ENCODE data around the gene DNMBP. TPM values are rescaled to one million over a fixed set of nuclear protein-coding genes. Genes with fewer than 3 reads are reported as not detected.

Gene DNMBP
- total and polyA plus RNA-seq, 2 of the 8 experiments (the other 6 are each of a cell fraction or from before 2014, with no cell fraction given), result 19.1 to 26.4 TPM

GRCh38 chr10:99944860-99945259 is 64.9 kb downstream of the DNMBP start:
- Histone ChIP-seq H3K14ac (ENCODE audit: insufficient read length) (no peak overlapping the region), H3K36me3 (ENCODE audit: control insufficient read depth in 2 of 4, insufficient read depth in 4 of 4, low read length in 3 of 4) (no peaks in the 10 kb centered on the region), H3K27ac (ENCODE audit: low read depth, low read length) (no peak overlapping the region), H3K56ac (replicated peaks; ENCODE audit: insufficient read length, low read depth, low read length) (no peak overlapping the region), H4K8ac (ENCODE audit: extremely low read depth, insufficient read depth, low read length) (no peak overlapping the region), H2BK12ac (ENCODE audit: low read depth, low read length) (no peak overlapping the region), H3K9ac (replicated peaks in 1 of 4; ENCODE audit: extremely low read depth in 1 of 4, low read depth in 3 of 4, low read length in 3 of 4) (no peak overlapping the region), H3K4me2 (ENCODE audit: insufficient read depth in 1 of 2, low read depth in 2 of 2, low read length in 2 of 2) (no peak overlapping the region), H3K18ac (ENCODE audit: extremely low read depth, low read length) (no peak overlapping the region), H2BK5ac (ENCODE audit: low read depth, low read length) (no peak overlapping the region), H3K9me3 (ENCODE audit: insufficient read depth in 2 of 2, low read depth in 1 of 2, low read length in 1 of 2) (peaks cover 6 to 7% of the 10 kb centered on the region in 2 experiments; a peak in 1 of 4 replicates), H4K20me1 (replicated peaks in 1 of 2; ENCODE audit: control insufficient read depth in 1 of 2, insufficient read depth in 2 of 2, low read length in 2 of 2) (no peaks in the 10 kb centered on the region), H2AK5ac (ENCODE audit: low read depth, low read length) (no peak overlapping the region), H4K91ac (replicated peaks; ENCODE audit: insufficient read length, low read length) (no peak overlapping the region), H3K79me2 (ENCODE audit: control insufficient read depth in 1 of 2, insufficient read depth in 2 of 2, low read length in 2 of 2) (no peaks in the 10 kb centered on the region), H3K27me3 (replicated peaks in 1 of 4; ENCODE audit: control insufficient read depth in 3 of 4, extremely low read depth in 1 of 4, insufficient read depth in 3 of 4, low read length in 3 of 4) (no peaks in the 10 kb centered on the region), H2BK20ac (ENCODE audit: low read length) (no peak overlapping the region), H3K4me3 (ENCODE audit: extremely low read depth in 1 of 4, insufficient read depth in 2 of 4, low read depth in 3 of 4, low read length in 4 of 4) (no peak overlapping the region), H2BK120ac (replicated peaks; ENCODE audit: low read depth, low read length) (no peak overlapping the region), H3K79me1 (ENCODE audit: low read depth, low read length) (no peaks in the 10 kb centered on the region), H3K23ac (ENCODE audit: insufficient read length) (no peak overlapping the region), H4K5ac (ENCODE audit: insufficient read length, low read depth, low read length) (no peak overlapping the region), H2BK15ac (ENCODE audit: low read length) (no peak overlapping the region), H3K4me1 (replicated peaks in 1 of 4; ENCODE audit: control insufficient read depth in 3 of 4, insufficient read depth in 4 of 4, low read length in 3 of 4) (peaks cover 0 to 4% (median 0%) of the 10 kb centered on the region in 4 experiments; a peak in 1 of 7 replicates), H2AFZ (ENCODE audit: low read length) (no peak overlapping the region), H3K23me2 (ENCODE audit: low read depth, low read length) (no peaks in the 10 kb centered on the region), H3K4ac (replicated peaks; ENCODE audit: insufficient read length, low read depth, low read length) (no peak overlapping the region)
- FAIRE-seq (no peak), DNase-seq (ENCODE audit: low read depth in 1 of 2, low spot score in 2 of 2) (no peak)
- WGBS, 2 experiments (ENCODE audit: extremely low coverage in 1 of 2, insufficient coverage in 1 of 2, insufficient read length in 1 of 2, insufficient replicate concordance in 2 of 2, low coverage in 1 of 2, low lambda C conversion rate in 2 of 2, missing lambda C conversion rate in 1 of 2), result 98% methylated on average over 2 of the region's 2 CpGs; no CpG with 5 or more reads in 1 of the 2 experiments
- no peak for TF ChIP-seq EP300 (IDR thresholded peaks at IDR 0.05; ENCODE audit: borderline replicate concordance in 1 of 2, low read depth in 2 of 2, low read length in 2 of 2)
- TF ChIP-seq ASH2L (IDR thresholded peaks at IDR 0.05; ENCODE audit: low read length), result no peak
- no peak for TF ChIP-seq KDM5A (IDR thresholded peaks at IDR 0.05; ENCODE audit: low read length)
- TF ChIP-seq POLR2A (IDR thresholded peaks at IDR 0.05; ENCODE audit: control extremely low read depth in 1 of 2, low read depth in 2 of 2, low read length in 2 of 2), result no peak
- TF ChIP-seq CREB1 (IDR thresholded peaks at IDR 0.05), result no peak
- CTCF ChIA-PET (ENCODE audit: partially characterized antibody), result interaction anchor here (1.0 to 1.7 kb wide), 5 partner anchors 8 to 101 kb away, joined by 3 to 4 read pairs (median 3); no protein-coding TSS in a partner anchor
- POLR2A ChIA-PET (ENCODE audit: partially characterized antibody), result interaction anchor here (0.6 to 1.1 kb wide), 4 partner anchors 24 to 44 kb away, joined by 3 to 4 read pairs (median 3); no protein-coding TSS in a partner anchor

Measured in H1 (cell line).